ENCODE results near the gene KCTD21.
A peak's percentile ranks its signal among the peaks of the same experiment; 100 is the strongest.

The KCTD21 gene

GRCh38 chr11:78147807-78148206 is 40.6 kb downstream of the KCTD21 start:
- DNase-seq (ENCODE audit: low read depth in 2 of 3, low spot score in 2 of 3), result no peak

GRCh38 chr11:78145511-78146025 is 42.9 kb downstream of the KCTD21 start:
- DNase-seq (ENCODE audit: low read depth in 2 of 3, low spot score in 2 of 3), result no peak

DNA sequence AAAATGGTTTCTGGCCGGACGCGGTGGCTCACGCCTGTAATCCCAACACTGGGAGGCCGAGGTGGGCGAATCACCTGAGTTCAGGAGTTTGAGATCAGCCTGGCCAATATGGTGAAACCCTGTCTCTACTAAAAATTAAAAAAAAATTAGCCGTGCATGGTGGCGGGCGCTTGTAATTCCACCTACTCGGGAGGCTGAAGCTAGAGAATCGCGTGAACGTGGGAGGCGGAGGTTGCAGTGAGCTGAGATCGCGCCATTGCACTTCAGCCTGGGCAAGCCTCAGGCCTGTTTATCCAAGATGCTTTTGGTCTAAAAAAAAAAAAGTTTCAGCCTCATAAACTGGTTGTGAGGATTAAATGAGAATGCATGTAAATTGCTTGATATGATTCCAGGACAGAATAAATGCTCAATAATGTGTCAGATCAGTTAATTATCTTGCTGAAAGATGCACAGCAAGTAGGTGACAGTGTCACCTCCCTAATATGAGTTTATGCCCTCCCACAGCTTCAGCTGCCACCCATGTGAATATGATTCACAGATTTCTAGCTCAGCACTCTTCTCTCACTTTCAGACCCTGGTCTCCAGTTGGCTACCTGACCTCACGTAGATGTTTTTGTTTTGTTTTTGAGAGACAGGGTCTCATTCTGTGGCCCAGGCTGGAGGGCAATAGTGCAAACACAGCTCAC is 47.9 kb downstream of the KCTD21 start:
- no peak for DNase-seq (ENCODE audit: low read depth in 2 of 3, low spot score in 2 of 3)

DNA sequence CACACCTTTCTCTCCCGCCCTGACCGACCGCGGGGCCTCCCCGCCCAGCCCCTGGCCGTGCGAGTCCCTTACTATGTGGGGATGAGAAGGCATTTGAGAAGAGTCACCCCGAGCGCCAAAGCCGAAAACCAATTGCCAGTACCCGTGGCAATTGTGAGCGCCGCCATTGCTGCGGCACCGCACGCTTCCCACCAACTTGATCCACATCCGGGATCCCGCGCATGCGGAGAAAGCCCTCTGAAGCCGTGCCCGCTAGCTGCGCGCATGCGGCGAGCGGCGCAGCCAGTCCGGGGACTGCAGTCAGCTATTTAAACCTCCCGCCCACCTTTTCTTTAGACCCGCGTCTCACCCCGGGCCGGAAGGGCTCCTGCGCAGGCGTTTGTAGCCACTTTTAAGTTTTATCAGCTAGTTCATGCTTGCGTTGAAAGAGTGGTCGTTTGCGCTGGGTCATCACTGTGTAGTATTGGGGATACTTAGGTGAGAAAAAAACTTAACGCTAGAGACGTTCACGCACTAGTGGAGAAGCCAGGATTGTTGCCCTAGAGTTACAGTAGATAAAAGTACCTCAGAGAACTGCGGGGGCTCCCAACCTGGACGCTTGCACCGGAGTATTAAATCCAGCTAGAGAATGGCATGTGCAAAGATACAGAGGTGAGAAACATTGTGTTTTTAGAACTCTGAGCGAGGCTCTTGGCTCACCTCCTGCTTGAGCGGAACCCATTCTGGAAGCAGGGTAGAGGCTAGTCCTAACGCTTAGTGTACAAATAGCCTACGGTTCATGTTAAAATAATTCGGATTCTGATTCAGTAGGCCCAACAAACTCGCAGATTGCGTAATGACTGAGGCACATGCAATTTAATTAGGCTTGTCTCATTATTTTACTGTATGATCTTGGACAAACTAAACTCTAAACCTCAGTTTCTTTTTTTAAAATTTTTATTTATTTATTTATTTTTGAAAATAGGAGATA is 48.7 kb downstream of the KCTD21 start, which contains the start of gene ALG8:
Gene ALG8, minus strand, starts transcription at position 205 of the 970 bp plus-strand sequence. Its CDS starts 38 bp downstream, at position 167.
- DNase-seq (ENCODE audit: low read depth in 2 of 3, low spot score in 2 of 3), result peak; percentile 76 to 95 (median 95)

DNA sequence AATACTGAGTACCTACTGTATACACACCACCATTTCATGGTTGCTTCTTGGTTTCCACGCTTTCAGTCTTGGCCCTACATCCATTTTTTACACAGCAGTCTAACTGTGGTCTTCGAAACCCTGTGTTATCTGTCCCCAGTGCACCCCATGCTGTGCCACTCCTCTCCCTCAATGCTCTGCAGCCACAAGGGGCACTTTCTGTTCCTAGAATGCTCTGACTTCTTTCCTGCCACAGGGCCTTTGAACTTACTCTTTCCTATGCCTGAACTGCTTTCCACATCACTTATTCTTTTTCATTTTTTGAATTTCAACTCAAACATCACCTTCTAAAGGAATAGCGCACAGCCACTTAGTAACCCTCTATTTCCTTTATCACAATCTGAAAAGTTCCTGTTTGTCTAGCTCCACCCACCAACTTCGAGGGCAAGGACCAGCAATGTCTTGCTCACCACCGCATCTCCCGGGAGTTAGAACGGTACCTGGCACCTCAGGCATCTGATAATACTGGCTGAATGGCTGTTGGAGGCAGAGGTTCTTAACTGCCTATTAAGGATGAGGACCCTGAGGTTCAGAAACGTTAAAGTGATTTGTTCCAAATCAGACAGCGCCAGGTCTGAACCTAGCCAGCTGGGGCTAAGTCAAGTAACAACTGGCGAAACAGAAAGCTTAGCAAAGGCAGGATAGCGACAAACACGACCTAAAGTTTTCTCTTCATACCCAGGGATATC is 49.6 kb downstream of the KCTD21 start:
- DNase-seq (ENCODE audit: low read depth in 2 of 3, low spot score in 2 of 3), result peak; percentile 4 to 32 (median 5)

GRCh38 chr11:78138291-78138690 is 50.1 kb downstream of the KCTD21 start:
- no peak for DNase-seq (ENCODE audit: low read depth in 2 of 3, low spot score in 2 of 3)

GRCh38 chr11:78132475-78132874 is 56.0 kb downstream of the KCTD21 start:
- no peak for DNase-seq (ENCODE audit: low read depth in 2 of 3, low spot score in 2 of 3)

DNA sequence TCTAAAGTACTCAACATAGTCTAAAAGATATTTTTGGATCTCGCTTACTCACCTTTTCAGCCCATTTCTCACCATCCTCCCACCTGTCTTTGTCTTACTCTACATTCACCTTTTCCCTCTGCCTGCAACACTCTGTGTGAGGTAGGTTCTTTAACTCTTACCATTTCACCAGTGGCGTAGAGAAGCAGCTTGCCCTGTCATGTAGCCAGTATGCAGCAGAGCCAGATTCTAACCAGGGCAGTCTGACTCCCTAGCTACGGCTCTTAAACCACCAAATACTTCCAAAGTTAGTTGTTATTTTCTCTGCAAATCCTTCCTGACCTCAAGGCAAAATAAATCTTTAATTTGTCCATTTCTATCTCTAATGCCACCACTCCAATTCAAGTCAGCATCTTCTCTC is 56.5 kb downstream of the KCTD21 start:
- DNase-seq (ENCODE audit: low read depth in 2 of 3, low spot score in 2 of 3), result no peak

GRCh38 chr11:78127403-78127802 is 61.0 kb downstream of the KCTD21 start:
- no peak for DNase-seq (ENCODE audit: low read depth in 2 of 3, low spot score in 2 of 3)

Data from activated CD8-positive, alpha-beta memory T cell treated with anti-CD3 and anti-CD28 coated beads for 48 hours (primary cell).